Esophagus (tissue), 2 donors: ENCODE data around the gene GPD1L. TPM values are rescaled to one million over a fixed set of nuclear protein-coding genes. Genes with fewer than 3 reads are reported as not detected.
"Not testable (repeated sequence)": the region's sequence is repeated elsewhere in the genome, so short reads cannot be mapped to it uniquely, and the experiment has no call there.

ENCODE experiments used
- H3K27ac ChIP-seq, 2 donors: one replicate each; pipeline ENCODE4 v1.5.1; 2013; ENCODE audit warnings: low read depth in 2 of 2, mild to moderate bottlenecking in 2 of 2, inconsistent platforms in 1 of 2, low read length in 1 of 2, moderate library complexity in 1 of 2
- H3K27me3 ChIP-seq, 2 donors: one replicate each; pipeline ENCODE4 v1.6.1; 2013; ENCODE audit warnings: low read length in 2 of 2, control low read depth in 1 of 2, mild to moderate bottlenecking in 1 of 2; ENCODE audit not compliant: insufficient read depth in 2 of 2, control insufficient read depth in 1 of 2
- H3K36me3 ChIP-seq, 2 donors: one replicate each; pipeline ENCODE4 v1.6.1; 2013; ENCODE audit warnings: low read length in 1 of 2; ENCODE audit not compliant: control insufficient read depth in 2 of 2, insufficient read depth in 2 of 2
- H3K4me1 ChIP-seq, 2 donors: one replicate each; pipeline ENCODE4 v1.6.1; 2013; ENCODE audit warnings: low read length in 1 of 2; ENCODE audit not compliant: control insufficient read depth in 2 of 2, insufficient read depth in 2 of 2
- H3K4me3 ChIP-seq, 2 donors: one replicate each; pipeline ENCODE4 v1.5.1; 2013; ENCODE audit warnings: low read length in 2 of 2, mild to moderate bottlenecking in 2 of 2, low read depth in 1 of 2, moderate library complexity in 1 of 2
- H3K9me3 ChIP-seq, 2 donors: one replicate each; pipeline ENCODE4 v1.6.1; 2013; ENCODE audit warnings: mild to moderate bottlenecking in 2 of 2, low read depth in 1 of 2, low read length in 1 of 2, moderate library complexity in 1 of 2; ENCODE audit not compliant: control insufficient read depth in 2 of 2, insufficient read depth in 1 of 2
- WGBS, 2 donors: extraction: QIAGEN DNeasy Blood & Tissue Kit; methylation state at CpG; one replicate each; pipeline ENCODE4 v1.1.7; 2013; 5-methylcytosine and 5-hydroxymethylcytosine counted together
- polyA plus RNA-seq, 2 donors: library from polyadenylated mRNA; stranded (reverse); fragments of 200-250 nt; gene quantifications; one replicate each; pipeline ENCODE4 v1.2.3, GENCODE V29; 2013
- donor health status: healthy with polysubstance abuse.
- donor health status: Bipolar disorder and iron deficiency.

Gene GPD1L
- polyA plus RNA-seq, 2 donors: 21.5 to 22.4 TPM

DNA sequence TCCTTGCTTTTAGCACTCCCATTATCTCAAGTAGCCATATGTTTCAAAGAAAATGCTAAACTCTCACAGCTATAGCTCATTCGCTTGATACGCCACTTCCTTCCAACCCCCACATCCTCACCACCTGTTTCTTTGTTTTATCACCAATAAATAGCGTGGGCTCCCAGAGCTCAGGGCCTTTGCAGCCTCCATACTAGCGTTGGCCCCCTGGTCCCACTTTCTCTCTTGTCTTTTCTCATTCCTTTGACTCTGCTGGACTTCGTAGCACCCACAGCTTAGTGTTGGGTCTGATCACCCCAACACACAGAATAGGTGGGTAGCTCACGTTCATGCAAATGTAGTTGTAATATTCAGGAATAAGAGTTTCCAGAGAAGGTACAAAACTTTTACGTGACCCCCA lies 4.1 kb upstream of the GPD1L start:
- Histone ChIP-seq H3K4me1 (peaks cover 2 to 3% of the 10 kb centered on the region in 2 donors), H3K9me3 (peaks cover 0 to 5% of the 10 kb centered on the region in 2 donors), H3K36me3 (no peaks in the 10 kb centered on the region), H3K27me3 (no peaks in the 10 kb centered on the region), H3K4me3 (no peak overlapping the region), H3K27ac (no peak overlapping the region)
- 92 to 94% methylated on average over 7 of the region's 7 CpGs for WGBS, 2 donors

DNA sequence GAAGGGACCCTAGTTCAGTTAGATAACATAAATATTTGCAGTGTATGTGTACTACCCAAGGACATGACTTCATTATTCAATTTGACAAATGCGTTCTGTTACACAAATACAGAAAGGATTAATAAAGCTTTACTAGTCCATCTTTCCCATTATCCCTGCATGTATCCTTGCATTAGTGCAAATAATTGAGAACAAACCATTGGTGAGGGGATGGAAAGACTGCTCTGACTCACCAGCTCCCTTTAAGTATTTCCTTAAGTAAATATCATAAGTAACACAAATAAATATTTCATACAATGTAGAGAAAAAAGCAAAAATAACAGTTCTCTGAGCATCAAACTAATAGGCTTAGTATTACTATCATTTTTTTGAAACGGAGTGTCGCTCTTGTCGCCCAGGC lies 1.9 kb upstream of the GPD1L start:
- WGBS, 2 donors: 91 to 93% methylated on average over 4 of the region's 4 CpGs
- Histone ChIP-seq H3K9me3 (peaks cover 0 to 5% of the 10 kb centered on the region in 2 donors), H3K27me3 (no peaks in the 10 kb centered on the region), H3K36me3 (no peaks in the 10 kb centered on the region), H3K27ac (no peak overlapping the region), H3K4me3 (no peak overlapping the region), H3K4me1 (peaks cover 2 to 9% of the 10 kb centered on the region in 2 donors)

GRCh38 chr3:32105291-32106131 lies 909 bp upstream of the GPD1L start:
- Histone ChIP-seq H3K27ac (peak overlapping the region; percentile 57 to 82), H3K4me1 (peaks cover 2 to 9% of the 10 kb centered on the region in 2 donors), H3K36me3 (no peaks in the 10 kb centered on the region), H3K4me3 (no peak overlapping the region), H3K27me3 (no peaks in the 10 kb centered on the region), H3K9me3 (peaks cover 0 to 5% of the 10 kb centered on the region in 2 donors)
- WGBS, 2 donors: 81 to 83% methylated on average over 7 of the region's 7 CpGs

- Histone ChIP-seq H3K36me3 (no peaks in the 10 kb centered on the region), H3K4me1 (peaks cover 2 to 9% of the 10 kb centered on the region in 2 donors), H3K27me3 (no peaks in the 10 kb centered on the region), H3K4me3 (peak overlapping the region; percentile 76 to 86), H3K9me3 (peaks cover 0 to 5% of the 10 kb centered on the region in 2 donors), H3K27ac (peak overlapping the region; percentile 80 to 87)
- WGBS, 2 donors: 0 to 2% methylated on average over 32 to 36 of the region's 36 CpGs
These were observed 526 bp downstream of the GPD1L start for GRCh38 chr3:32106929-32107362.

DNA sequence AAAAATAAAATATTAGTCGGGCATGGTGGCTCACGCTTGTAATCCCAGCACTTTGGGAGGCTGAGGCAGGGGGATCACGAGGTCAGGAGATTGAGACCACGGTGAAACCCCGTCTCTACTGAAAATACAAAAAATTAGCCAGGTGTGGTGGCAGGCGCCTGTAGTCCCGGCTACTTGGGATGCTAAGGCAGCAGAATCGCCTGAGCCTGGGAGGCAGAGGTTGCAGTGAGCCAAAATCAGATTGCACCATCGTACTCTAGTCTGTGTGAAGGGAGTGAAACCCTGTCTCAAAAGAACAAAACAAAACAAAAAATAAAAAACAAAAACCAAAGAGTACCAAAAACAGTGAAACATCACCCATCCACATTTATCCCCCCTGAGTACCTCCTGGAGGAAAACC lies 1.8 kb downstream of the GPD1L start:
- H3K36me3 ChIP-seq, H3K27me3 ChIP-seq, H3K4me1 ChIP-seq, H3K4me3 ChIP-seq, H3K9me3 ChIP-seq, H3K27ac ChIP-seq: not testable (repeated sequence)
- 87% methylated on average over 9 of the region's 9 CpGs for WGBS, 2 donors

- H3K4me3 ChIP-seq: no peak overlapping the region
- H3K36me3 ChIP-seq: no peaks in the 10 kb centered on the region
- H3K4me1 ChIP-seq: peaks cover 2 to 12% of the 10 kb centered on the region in 2 donors
- H3K9me3 ChIP-seq: no peaks in the 10 kb centered on the region
- WGBS, 2 donors: 10 to 14% methylated on average over 2 of the region's 2 CpGs
- H3K27ac ChIP-seq: peak overlapping the region; percentile 36 to 81
- H3K27me3 ChIP-seq: no peaks in the 10 kb centered on the region
These were observed 2.8 kb downstream of the GPD1L start for GRCh38 chr3:32109256-32109655.

DNA sequence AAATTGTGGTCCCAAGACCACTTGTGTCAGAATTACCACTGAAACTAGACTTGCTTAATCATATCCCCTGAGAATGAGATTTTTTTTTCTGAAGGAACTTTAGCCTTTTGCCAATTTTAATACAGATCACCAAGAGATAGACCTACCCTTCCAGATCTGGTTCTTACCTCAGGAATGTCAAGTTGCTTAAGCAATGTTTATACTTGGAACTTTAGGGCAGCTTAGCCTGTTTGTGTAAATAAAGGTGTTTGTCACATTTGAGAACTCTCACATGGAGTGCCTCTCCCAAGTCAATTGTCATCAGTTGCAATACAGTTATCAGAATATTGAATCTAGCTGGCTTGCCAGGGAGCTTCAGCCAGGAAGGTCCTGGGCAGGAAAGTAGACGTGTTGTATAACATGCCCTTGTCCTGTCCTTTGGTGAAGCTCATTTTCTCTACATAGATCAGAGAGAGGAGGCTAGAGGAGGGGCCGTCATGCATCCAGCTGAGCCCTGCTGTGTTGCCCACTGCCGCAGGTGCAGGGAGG lies 3.9 kb downstream of the GPD1L start:
- Histone ChIP-seq H3K36me3 (no peaks in the 10 kb centered on the region), H3K27ac (no peak overlapping the region), H3K9me3 (no peaks in the 10 kb centered on the region), H3K4me1 (peaks cover 2 to 12% of the 10 kb centered on the region in 2 donors), H3K27me3 (no peaks in the 10 kb centered on the region), H3K4me3 (no peak overlapping the region)
- 81 to 82% methylated on average over 3 of the region's 3 CpGs for WGBS, 2 donors

GRCh38 chr3:32111560-32111959 lies 5.1 kb downstream of the GPD1L start:
- WGBS, 2 donors: 91 to 98% methylated on average over 2 of the region's 2 CpGs
- Histone ChIP-seq H3K27me3 (no peaks in the 10 kb centered on the region), H3K9me3 (no peaks in the 10 kb centered on the region), H3K27ac (no peak overlapping the region), H3K36me3 (no peaks in the 10 kb centered on the region), H3K4me3 (no peak overlapping the region), H3K4me1 (peaks cover 2 to 9% of the 10 kb centered on the region in 2 donors)

- H3K27ac ChIP-seq: peak overlapping the region in 1 of 2 donors; percentile 9
- no peaks in the 10 kb centered on the region for H3K27me3 ChIP-seq
- no peak overlapping the region for H3K4me3 ChIP-seq
- no peaks in the 10 kb centered on the region for H3K36me3 ChIP-seq
- peaks cover 0 to 9% of the 10 kb centered on the region in 2 donors for H3K4me1 ChIP-seq
- H3K9me3 ChIP-seq: no peaks in the 10 kb centered on the region
These were observed 7.1 kb downstream of the GPD1L start for GRCh38 chr3:32113566-32113965.
